Measurements from ENCODE around the gene ROM1.
"Not testable (repeated sequence)": the region's sequence is repeated elsewhere in the genome, so short reads cannot be mapped to it uniquely, and the experiment has no call there.

Gene ROM1

GRCh38 chr11:62610403-62610802, 2.7 kb upstream of the ROM1 start:
- Mint-ChIP-seq H3K9me3 (no peaks in the 10 kb centered on the region), H3K4me1 (ENCODE audit: low read depth) (peaks cover 31% of the 10 kb centered on the region), H3K4me3 (peak overlapping the region; percentile 79), H3K27me3 (ENCODE audit: low read depth) (no peaks in the 10 kb centered on the region), H3K36me3 (ENCODE audit: low read depth) (peaks cover 34% of the 10 kb centered on the region), H3K27ac (peak overlapping the region; percentile 88)
- DNase-seq (ENCODE audit: low spot score): no peak

DNA sequence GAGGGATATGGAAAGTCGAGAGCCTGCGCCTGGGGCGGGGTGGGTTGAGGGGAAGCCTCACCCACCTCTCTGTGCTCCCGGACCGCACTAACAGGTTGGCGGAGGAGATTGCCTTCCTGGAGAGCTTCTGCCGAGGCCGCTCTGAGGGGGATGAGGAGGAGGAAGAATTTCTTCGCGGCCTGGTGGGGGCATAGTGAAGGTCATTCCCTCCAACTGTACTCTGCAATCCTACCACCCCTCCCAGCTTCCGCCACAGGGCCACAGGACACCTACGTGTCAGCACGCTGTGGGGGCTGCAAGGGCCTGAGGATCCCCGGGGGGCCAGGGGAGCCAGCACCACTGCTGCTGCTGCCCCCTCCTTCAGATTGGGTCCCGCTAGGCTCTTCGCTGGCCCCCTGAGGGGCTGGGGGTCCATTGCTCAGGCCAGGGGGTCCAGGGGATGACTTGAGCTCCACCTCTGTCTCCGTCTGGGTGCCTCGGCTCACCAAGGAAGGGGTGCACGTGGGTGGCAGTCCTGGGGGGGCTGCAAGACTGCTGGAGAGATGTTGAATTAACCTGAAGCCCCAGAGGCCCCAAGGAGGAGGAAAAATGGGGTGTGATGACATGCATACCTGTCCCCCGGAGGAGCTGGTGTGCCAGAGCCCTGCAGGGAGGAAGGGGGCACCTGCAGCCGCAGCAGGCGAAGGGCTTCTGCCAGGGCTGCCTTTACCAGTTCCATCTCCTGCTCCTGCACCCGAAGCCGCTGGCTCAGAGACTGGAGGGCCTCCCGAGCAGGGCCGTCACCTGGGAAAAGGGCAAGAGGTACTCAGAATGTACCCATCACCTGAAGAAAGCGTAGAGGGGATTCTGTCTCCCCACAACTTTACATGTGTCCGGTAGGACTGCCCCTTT, 2.0 kb upstream of the ROM1 start:
- H3K4me1 Mint-ChIP-seq (ENCODE audit: low read depth): peaks cover 31% of the 10 kb centered on the region
- H3K4me3 Mint-ChIP-seq: peak overlapping the region; percentile 88
- H3K36me3 Mint-ChIP-seq (ENCODE audit: low read depth): peaks cover 33% of the 10 kb centered on the region
- peak overlapping the region; percentile 88 for H3K27ac Mint-ChIP-seq
- no peaks in the 10 kb centered on the region for H3K27me3 Mint-ChIP-seq (ENCODE audit: low read depth)
- no peaks in the 10 kb centered on the region for H3K9me3 Mint-ChIP-seq
- DNase-seq (ENCODE audit: low spot score): no peak

GRCh38 chr11:62611705-62612365, 1.2 kb upstream of the ROM1 start:
- peak overlapping the region; percentile 88 for H3K27ac Mint-ChIP-seq
- H3K4me1 Mint-ChIP-seq (ENCODE audit: low read depth): peaks cover 31% of the 10 kb centered on the region
- no peaks in the 10 kb centered on the region for H3K9me3 Mint-ChIP-seq
- H3K36me3 Mint-ChIP-seq (ENCODE audit: low read depth): peaks cover 34% of the 10 kb centered on the region
- H3K27me3 Mint-ChIP-seq (ENCODE audit: low read depth): no peaks in the 10 kb centered on the region
- peak overlapping the region; percentile 88 for H3K4me3 Mint-ChIP-seq
- peak; percentile 44 for DNase-seq (ENCODE audit: low spot score)

DNA sequence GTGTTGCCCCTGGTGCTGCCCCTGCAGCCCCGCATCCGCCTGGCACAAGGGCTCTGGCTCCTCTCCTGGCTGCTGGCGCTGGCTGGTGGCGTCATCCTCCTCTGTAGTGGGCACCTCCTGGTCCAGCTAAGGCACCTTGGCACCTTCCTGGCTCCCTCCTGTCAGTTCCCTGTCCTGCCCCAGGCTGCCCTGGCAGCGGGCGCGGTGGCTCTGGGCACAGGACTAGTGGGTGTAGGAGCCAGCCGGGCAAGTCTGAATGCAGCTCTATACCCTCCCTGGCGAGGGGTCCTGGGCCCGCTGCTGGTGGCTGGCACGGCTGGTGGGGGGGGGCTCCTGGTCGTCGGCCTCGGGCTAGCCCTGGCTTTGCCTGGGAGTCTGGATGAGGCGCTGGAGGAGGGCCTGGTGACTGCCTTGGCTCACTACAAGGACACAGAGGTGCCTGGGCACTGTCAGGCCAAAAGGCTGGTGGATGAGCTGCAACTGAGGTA, 278 bp downstream of the ROM1 start:
- H3K4me3 Mint-ChIP-seq: no peak overlapping the region
- peaks cover 32% of the 10 kb centered on the region for H3K36me3 Mint-ChIP-seq (ENCODE audit: low read depth)
- no peaks in the 10 kb centered on the region for H3K27me3 Mint-ChIP-seq (ENCODE audit: low read depth)
- no peak for DNase-seq (ENCODE audit: low spot score)
- H3K4me1 Mint-ChIP-seq (ENCODE audit: low read depth): peaks cover 27% of the 10 kb centered on the region
- no peaks in the 10 kb centered on the region for H3K9me3 Mint-ChIP-seq
- peak overlapping the region; percentile 82 for H3K27ac Mint-ChIP-seq

GRCh38 chr11:62614275-62614674, 1.2 kb downstream of the ROM1 start:
- no peaks in the 10 kb centered on the region for H3K9me3 Mint-ChIP-seq
- H3K27me3 Mint-ChIP-seq (ENCODE audit: low read depth): no peaks in the 10 kb centered on the region
- H3K4me3 Mint-ChIP-seq: no peak overlapping the region
- peak overlapping the region; percentile 76 for H3K27ac Mint-ChIP-seq
- no peak for DNase-seq (ENCODE audit: low spot score)
- H3K4me1 Mint-ChIP-seq (ENCODE audit: low read depth): peaks cover 26% of the 10 kb centered on the region
- peaks cover 30% of the 10 kb centered on the region for H3K36me3 Mint-ChIP-seq (ENCODE audit: low read depth)

GRCh38 chr11:62615521-62615920, 2.5 kb downstream of the ROM1 start:
- no peak overlapping the region for H3K27ac Mint-ChIP-seq
- H3K4me1 Mint-ChIP-seq (ENCODE audit: low read depth): peaks cover 25% of the 10 kb centered on the region
- H3K9me3 Mint-ChIP-seq: no peaks in the 10 kb centered on the region

GRCh38 chr11:62616957-62617356, 3.9 kb downstream of the ROM1 start:
- Mint-ChIP-seq H3K4me1 (ENCODE audit: low read depth) (peaks cover 23% of the 10 kb centered on the region), H3K36me3 (ENCODE audit: low read depth) (peaks cover 29% of the 10 kb centered on the region)
- H3K4me3 Mint-ChIP-seq; DNase-seq (ENCODE audit: low spot score); H3K27ac Mint-ChIP-seq; H3K9me3 Mint-ChIP-seq; H3K27me3 Mint-ChIP-seq (ENCODE audit: low read depth): not testable (repeated sequence)

More at GRCh38 chr11:62615521-62615920, 2.5 kb downstream of the ROM1 start:
- Mint-ChIP-seq H3K4me3 (no peak overlapping the region), H3K36me3 (ENCODE audit: low read depth) (peaks cover 22% of the 10 kb centered on the region), H3K27me3 (ENCODE audit: low read depth) (no peaks in the 10 kb centered on the region)
- no peak for DNase-seq (ENCODE audit: low spot score)

DNA sequence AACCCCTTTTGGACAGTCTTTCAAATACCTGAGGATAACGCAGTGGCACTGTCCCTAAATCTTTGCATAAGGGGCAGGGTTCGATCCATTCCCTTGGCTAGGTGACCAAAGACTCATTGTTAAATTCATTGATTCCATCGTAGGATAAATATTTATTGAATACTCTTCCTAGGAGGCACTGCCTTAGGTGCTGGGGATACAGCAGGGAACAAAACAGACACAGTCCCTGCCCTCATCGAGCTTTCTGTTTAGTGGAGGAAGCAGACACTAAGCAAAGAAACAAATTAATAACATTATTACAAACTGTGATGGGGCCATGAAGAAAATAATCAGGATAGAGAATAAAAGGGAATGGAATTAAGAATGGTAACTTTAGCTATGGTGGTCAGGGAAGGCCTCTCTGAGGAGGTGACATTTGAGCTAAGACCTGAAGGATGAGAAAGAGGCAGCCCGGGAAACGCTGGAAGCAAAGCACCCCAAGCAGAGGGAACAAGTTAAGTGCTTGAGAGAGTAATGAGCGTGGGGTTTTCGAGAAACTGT, 8.0 kb downstream of the ROM1 start:
- Mint-ChIP-seq H3K9me3 (no peaks in the 10 kb centered on the region), H3K4me3 (peak overlapping the region; percentile 85), H3K36me3 (ENCODE audit: low read depth) (peaks cover 40% of the 10 kb centered on the region), H3K4me1 (ENCODE audit: low read depth) (peaks cover 19% of the 10 kb centered on the region), H3K27me3 (ENCODE audit: low read depth) (no peaks in the 10 kb centered on the region), H3K27ac (peak overlapping the region; percentile 89)
- DNase-seq (ENCODE audit: low spot score): no peak

DNA sequence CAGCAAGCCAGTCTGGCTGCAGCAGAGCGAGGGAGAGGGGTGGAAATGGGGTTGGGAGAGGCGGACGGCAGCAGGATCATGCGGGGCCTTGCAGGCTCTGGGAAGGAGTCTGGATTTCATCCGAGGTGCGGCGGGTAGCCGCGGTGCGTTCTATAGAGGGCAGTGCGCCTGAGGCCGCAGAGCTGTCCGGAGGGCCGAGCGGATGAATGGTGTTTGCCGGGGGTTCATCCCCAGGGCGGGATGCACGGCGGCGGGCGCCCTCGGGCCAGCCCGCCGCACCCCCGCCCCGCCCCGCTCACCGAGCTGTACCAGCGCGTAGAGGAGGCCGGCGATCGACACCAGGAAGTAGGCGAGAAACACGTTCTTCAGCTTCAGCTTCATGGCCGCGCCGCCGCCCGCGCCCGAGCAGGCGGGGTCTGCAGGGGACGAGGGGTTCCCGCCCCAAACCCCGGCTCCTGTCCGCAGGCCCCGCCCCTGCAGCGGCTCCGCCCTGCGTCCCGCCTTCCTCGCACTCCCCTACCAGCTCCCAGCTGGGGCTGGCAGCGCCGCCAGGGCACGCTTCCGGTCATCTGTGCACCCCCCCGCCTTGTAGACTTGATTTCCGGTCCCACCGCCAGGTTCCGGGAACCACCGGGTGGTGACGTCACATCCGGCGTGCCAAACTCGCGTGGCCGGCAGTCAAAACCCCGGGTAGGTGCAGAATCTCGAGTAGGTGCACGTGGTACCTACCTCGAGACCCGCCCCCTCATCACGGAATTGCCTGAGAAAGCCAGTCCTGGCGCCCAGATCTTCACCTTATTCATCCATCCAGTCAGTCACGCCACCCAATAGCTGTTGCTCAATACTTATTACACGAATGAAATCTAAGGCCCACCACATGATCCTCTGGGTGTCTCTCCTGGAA, 8.8 kb downstream of the ROM1 start, which contains the start of gene B3GAT3:
B3GAT3 (minus strand) TSS at position 420 of the 904 bp plus-strand sequence; CDS start at position 381, 39 bp downstream.
- Mint-ChIP-seq H3K9me3 (no peaks in the 10 kb centered on the region), H3K4me3 (peak within 1 kb of the TSS; percentile 85), H3K27me3 (ENCODE audit: low read depth) (no peaks in the 10 kb centered on the region), H3K27ac (peak within 1 kb of the TSS; percentile 97), H3K4me1 (ENCODE audit: low read depth) (peaks cover 19% of the 10 kb centered on the region), H3K36me3 (ENCODE audit: low read depth) (peaks cover 43% of the 10 kb centered on the region)
- DNase-seq (ENCODE audit: low spot score): peak; percentile 97

DNA sequence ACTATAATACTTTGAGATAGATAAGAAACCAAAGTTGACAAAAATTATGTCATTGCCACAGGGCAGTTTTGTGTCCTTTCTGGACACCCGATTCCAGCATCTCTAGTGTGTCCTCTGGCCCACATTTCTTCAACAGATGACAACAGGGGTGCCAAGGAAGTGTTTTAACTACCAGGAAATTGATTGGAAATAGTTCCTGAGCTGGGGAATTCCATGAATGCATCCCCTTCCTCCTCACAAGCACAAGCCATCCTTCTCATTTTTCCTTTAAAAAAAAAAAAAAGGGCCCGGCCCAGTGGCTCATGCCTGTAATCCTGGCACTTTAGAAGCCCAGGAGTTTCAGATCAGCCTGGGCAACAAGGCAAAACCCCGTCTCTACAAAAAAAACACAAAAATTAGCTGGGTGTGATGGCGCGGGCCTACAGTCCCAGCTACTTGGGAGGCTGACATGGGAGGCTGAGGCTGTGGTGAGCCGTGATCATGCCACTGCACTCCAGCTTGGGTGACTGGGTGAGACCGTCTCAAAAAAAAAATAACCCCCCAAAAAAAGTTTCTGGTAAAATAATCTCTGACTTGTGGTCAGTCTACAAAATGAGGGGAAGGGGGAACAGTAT, 9.5 kb downstream of the ROM1 start:
- Mint-ChIP-seq H3K36me3 (ENCODE audit: low read depth) (peaks cover 46% of the 10 kb centered on the region), H3K4me1 (ENCODE audit: low read depth) (peaks cover 19% of the 10 kb centered on the region), H3K27ac (peak overlapping the region; percentile 97), H3K9me3 (no peaks in the 10 kb centered on the region), H3K27me3 (ENCODE audit: low read depth) (no peaks in the 10 kb centered on the region), H3K4me3 (peak overlapping the region; percentile 85)
- no peak for DNase-seq (ENCODE audit: low spot score)

- peak overlapping the region; percentile 62 for H3K27ac Mint-ChIP-seq
These were observed 14.7 kb downstream of the ROM1 start for GRCh38 chr11:62627713-62628112.

GRCh38 chr11:62632492-62632891, 19.4 kb downstream of the ROM1 start:
- H3K27me3 Mint-ChIP-seq (ENCODE audit: low read depth): no peaks in the 10 kb centered on the region
- no peak overlapping the region for H3K27ac Mint-ChIP-seq
- no peak overlapping the region for H3K4me3 Mint-ChIP-seq
- H3K36me3 Mint-ChIP-seq (ENCODE audit: low read depth): peaks cover 76% of the 10 kb centered on the region
- H3K4me1 Mint-ChIP-seq (ENCODE audit: low read depth): peaks cover 16% of the 10 kb centered on the region
- no peaks in the 10 kb centered on the region for H3K9me3 Mint-ChIP-seq
- DNase-seq (ENCODE audit: low spot score): no peak

More at GRCh38 chr11:62627713-62628112, 14.7 kb downstream of the ROM1 start:
- Mint-ChIP-seq H3K9me3 (no peaks in the 10 kb centered on the region), H3K4me1 (ENCODE audit: low read depth) (peaks cover 4% of the 10 kb centered on the region), H3K27me3 (ENCODE audit: low read depth) (no peaks in the 10 kb centered on the region), H3K36me3 (ENCODE audit: low read depth) (peaks cover 72% of the 10 kb centered on the region), H3K4me3 (no peak overlapping the region)
- DNase-seq (ENCODE audit: low spot score): no peak

DNA sequence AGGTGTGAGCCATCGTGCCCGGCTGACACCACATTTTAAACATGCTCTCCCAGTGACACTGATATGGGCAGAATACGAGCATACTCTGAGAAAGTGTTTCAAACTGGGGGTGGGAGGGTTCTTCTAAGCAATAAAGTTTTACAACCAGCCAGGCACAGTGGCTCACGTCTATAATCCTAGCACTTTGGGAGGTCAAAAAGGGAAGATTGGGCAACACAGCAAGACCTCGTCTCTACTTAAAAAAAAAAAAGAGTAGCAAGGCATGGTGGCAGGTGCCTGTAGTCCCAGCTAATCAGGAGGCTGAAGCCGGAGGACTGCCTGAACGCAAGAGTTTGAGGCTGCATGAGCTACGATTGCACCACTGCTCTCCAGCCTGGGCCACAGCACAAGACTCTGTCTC, 31.2 kb downstream of the ROM1 start:
- Mint-ChIP-seq H3K4me1 (ENCODE audit: low read depth) (peaks cover 28% of the 10 kb centered on the region), H3K27ac (no peak overlapping the region), H3K27me3 (ENCODE audit: low read depth) (no peaks in the 10 kb centered on the region), H3K36me3 (ENCODE audit: low read depth) (peaks cover 37% of the 10 kb centered on the region), H3K9me3 (no peaks in the 10 kb centered on the region), H3K4me3 (peak overlapping the region; percentile 27)
- no peak for DNase-seq (ENCODE audit: low spot score)
